HG02885 (cell line): ENCODE results near the gene CATSPER3.
"Not testable (repeated sequence)": the region's sequence is repeated elsewhere in the genome, so short reads cannot be mapped to it uniquely, and the experiment has no call there.

ENCODE experiments used
- ATAC-seq: cut with Tn5 transposase; IDR thresholded peaks from one replicate; pipeline ENCODE4 v1.9.1; 2021; ENCODE audit warnings: mild to moderate bottlenecking; ENCODE audit not compliant: unreplicated experiment, poor library complexity

The CATSPER3 gene

GRCh38 chr5:134969166-134969565 is 1.5 kb downstream of the CATSPER3 start:
- ATAC-seq = no peak

- ATAC-seq = no peak
These were observed 7.5 kb downstream of the CATSPER3 start for GRCh38 chr5:134975078-134975715.

- ATAC-seq = no peak
These were observed 8.1 kb downstream of the CATSPER3 start for GRCh38 chr5:134975843-134976242.

GRCh38 chr5:134976841-134977240 is 9.1 kb downstream of the CATSPER3 start:
- no peak for ATAC-seq

GRCh38 chr5:134979416-134979815 is 11.7 kb downstream of the CATSPER3 start:
- ATAC-seq = no peak

- no peak for ATAC-seq
These were observed 14.5 kb downstream of the CATSPER3 start for GRCh38 chr5:134982230-134982629.

GRCh38 chr5:134989266-134989830 is 21.6 kb downstream of the CATSPER3 start:
- no peak for ATAC-seq

- ATAC-seq = not testable (repeated sequence)
These were observed 22.5 kb downstream of the CATSPER3 start for GRCh38 chr5:134990183-134990582.

GRCh38 chr5:134992148-134992547 is 24.4 kb downstream of the CATSPER3 start:
- ATAC-seq = no peak

GRCh38 chr5:134993161-134993560 is 25.5 kb downstream of the CATSPER3 start:
- ATAC-seq = no peak

- ATAC-seq = no peak
These were observed 27.0 kb downstream of the CATSPER3 start for GRCh38 chr5:134994560-134995156.

GRCh38 chr5:134995850-134996402 is 28.2 kb downstream of the CATSPER3 start:
- no peak for ATAC-seq

GRCh38 chr5:134997015-134997414 is 29.3 kb downstream of the CATSPER3 start:
- no peak for ATAC-seq

- not testable (repeated sequence) for ATAC-seq
These were observed 30.4 kb downstream of the CATSPER3 start for GRCh38 chr5:134998068-134998467.

GRCh38 chr5:135004376-135004775 is 36.7 kb downstream of the CATSPER3 start:
- ATAC-seq = no peak

- no peak for ATAC-seq
These were observed 37.4 kb downstream of the CATSPER3 start for GRCh38 chr5:135005076-135005475.

GRCh38 chr5:135007305-135007704 is 39.6 kb downstream of the CATSPER3 start:
- ATAC-seq = no peak

GRCh38 chr5:135007749-135008363 is 40.1 kb downstream of the CATSPER3 start:
- ATAC-seq = no peak

GRCh38 chr5:135008556-135008955 is 40.8 kb downstream of the CATSPER3 start:
- ATAC-seq = no peak

GRCh38 chr5:135008981-135009735 is 41.5 kb downstream of the CATSPER3 start:
- no peak for ATAC-seq
